ENCODE measurements around the gene TMEM106C.

TMEM106C gene

DNA sequence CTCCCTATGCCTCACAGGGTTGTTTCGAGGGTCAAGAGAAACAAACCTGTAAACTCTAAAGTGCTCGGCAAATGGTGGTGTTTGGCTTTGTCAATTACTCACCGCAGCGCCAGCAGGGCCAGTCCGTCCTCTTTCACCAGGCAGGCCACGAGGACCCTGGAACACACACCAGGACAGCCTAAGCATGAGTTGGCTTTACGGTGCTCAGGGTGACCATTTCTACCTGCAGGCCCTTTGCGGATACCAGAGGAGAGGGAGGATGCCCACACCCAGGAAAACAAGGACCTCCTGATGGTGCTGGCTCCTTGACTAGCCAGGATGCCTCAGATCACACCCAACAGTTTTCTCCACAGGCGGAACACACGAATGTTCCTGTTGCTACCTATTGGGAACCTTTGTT lies 29.4 kb downstream of the TMEM106C start:
- no peak for DNase-seq (ENCODE audit: low read depth)
- TF ChIP-seq, protein P1, sequence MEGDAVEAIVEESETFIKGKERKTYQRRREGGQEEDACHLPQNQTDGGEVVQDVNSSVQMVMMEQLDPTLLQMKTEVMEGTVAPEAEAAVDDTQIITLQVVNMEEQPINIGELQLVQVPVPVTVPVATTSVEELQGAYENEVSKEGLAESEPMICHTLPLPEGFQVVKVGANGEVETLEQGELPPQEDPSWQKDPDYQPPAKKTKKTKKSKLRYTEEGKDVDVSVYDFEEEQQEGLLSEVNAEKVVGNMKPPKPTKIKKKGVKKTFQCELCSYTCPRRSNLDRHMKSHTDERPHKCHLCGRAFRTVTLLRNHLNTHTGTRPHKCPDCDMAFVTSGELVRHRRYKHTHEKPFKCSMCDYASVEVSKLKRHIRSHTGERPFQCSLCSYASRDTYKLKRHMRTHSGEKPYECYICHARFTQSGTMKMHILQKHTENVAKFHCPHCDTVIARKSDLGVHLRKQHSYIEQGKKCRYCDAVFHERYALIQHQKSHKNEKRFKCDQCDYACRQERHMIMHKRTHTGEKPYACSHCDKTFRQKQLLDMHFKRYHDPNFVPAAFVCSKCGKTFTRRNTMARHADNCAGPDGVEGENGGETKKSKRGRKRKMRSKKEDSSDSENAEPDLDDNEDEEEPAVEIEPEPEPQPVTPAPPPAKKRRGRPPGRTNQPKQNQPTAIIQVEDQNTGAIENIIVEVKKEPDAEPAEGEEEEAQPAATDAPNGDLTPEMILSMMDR (IDR thresholded peaks at IDR 0.05; ENCODE audit: control insufficient read depth, extremely low read depth, insufficient read depth): no peak
- H3K4me3 ChIP-seq (ENCODE audit: low read depth, low read length): no peak overlapping the region

- TF ChIP-seq, protein P1 (IDR thresholded peaks at IDR 0.05; ENCODE audit: control insufficient read depth, extremely low read depth, insufficient read depth): no peak
- DNase-seq (ENCODE audit: low read depth): no peak
- H3K4me3 ChIP-seq (ENCODE audit: low read depth, low read length): no peak overlapping the region
Measured at GRCh38 chr12:47993491-47993890, 30.1 kb downstream of the TMEM106C start.

GRCh38 chr12:47995981-47996401 lies 32.6 kb downstream of the TMEM106C start:
- TF ChIP-seq, protein P1 (IDR thresholded peaks at IDR 0.05; ENCODE audit: control insufficient read depth, extremely low read depth, insufficient read depth): no peak
- no peak overlapping the region for H3K4me3 ChIP-seq (ENCODE audit: low read depth, low read length)
- peak; percentile 87 for DNase-seq (ENCODE audit: low read depth)

DNA sequence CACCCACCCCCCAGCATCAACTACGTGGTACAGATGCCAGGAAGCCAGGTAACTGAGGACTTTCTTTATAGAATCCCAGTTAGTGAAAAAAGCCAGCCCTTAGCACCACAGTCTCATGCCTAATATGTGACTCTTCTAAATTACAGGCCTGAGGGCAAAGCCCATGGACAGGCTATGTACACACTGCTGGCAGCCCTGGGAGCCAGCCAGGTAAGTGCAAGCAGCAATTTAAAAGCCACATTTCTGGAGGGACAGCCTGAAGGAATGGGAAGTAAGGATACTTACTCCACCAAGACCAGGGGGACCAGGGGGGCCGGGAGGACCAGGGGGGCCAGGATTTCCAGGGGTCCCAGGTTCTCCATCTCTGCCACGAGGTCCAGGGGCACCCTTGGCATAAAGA lies 33.9 kb downstream of the TMEM106C start:
- TF ChIP-seq, protein P1 (IDR thresholded peaks at IDR 0.05; ENCODE audit: control insufficient read depth, extremely low read depth, insufficient read depth): no peak
- H3K4me3 ChIP-seq (ENCODE audit: low read depth, low read length): no peak overlapping the region
- peak; percentile 87 for DNase-seq (ENCODE audit: low read depth)

DNA sequence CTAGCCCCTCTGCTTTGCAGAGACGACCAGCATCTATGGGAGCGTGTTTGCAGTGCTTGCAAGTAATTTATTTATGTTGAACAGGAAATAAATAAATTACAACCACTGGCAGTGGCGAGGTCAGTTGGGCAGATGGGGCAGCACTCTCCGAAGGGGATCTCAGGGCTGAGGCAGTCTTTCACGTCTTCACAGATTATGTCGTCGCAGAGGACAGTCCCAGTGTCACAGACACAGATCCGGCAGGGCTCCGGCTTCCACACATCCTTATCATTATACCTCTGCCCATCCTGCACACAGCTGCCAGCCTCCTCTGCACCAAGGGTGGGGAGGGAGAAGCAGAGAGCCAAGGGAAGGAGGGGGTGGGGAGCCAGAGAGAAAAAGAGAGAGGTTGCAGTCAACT lies 36.4 kb downstream of the TMEM106C start:
- DNase-seq (ENCODE audit: low read depth): no peak
- TF ChIP-seq, protein P1 (IDR thresholded peaks at IDR 0.05; ENCODE audit: control insufficient read depth, extremely low read depth, insufficient read depth): no peak
- H3K4me3 ChIP-seq (ENCODE audit: low read depth, low read length): no peak overlapping the region

DNA sequence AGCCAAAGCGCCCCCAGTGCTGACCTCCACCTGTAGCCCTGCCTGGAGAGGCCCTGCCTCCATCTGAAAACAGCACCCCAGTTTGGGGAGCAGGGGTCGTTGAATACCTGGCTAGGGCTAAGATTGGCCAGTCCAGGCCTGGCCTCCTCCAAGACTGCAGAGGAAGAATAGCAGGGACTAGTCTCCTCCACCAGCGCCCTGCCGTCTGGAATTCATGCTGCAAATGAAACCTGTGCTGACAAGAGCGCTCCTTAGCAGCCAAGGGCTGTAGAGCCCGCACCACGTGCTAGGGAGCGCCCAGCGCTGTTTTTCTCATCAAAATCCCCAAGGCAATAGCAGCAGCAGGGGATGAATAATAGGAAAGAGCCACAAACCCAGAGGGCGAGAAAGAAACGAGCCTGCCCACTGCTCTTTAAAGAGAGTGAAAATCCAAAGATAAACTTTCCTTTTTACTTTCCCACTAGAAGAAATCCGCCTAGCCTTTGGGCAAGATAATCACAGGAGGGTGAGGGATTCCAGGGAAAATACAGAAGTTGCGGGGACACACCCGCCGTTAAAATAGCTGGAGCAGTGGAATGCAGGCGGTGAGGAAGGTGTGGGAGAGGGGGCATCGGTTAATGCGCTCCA lies 37.6 kb downstream of the TMEM106C start:
- peak overlapping the region; percentile 42 for H3K4me3 ChIP-seq (ENCODE audit: low read depth, low read length)
- no peak for DNase-seq (ENCODE audit: low read depth)
- TF ChIP-seq, protein P1 (IDR thresholded peaks at IDR 0.05; ENCODE audit: control insufficient read depth, extremely low read depth, insufficient read depth): no peak
